Measurements from ENCODE around the gene PSME4.
"Not testable (repeated sequence)": the region's sequence is repeated elsewhere in the genome, so short reads cannot be mapped to it uniquely, and the experiment has no call there.

The PSME4 gene

DNA sequence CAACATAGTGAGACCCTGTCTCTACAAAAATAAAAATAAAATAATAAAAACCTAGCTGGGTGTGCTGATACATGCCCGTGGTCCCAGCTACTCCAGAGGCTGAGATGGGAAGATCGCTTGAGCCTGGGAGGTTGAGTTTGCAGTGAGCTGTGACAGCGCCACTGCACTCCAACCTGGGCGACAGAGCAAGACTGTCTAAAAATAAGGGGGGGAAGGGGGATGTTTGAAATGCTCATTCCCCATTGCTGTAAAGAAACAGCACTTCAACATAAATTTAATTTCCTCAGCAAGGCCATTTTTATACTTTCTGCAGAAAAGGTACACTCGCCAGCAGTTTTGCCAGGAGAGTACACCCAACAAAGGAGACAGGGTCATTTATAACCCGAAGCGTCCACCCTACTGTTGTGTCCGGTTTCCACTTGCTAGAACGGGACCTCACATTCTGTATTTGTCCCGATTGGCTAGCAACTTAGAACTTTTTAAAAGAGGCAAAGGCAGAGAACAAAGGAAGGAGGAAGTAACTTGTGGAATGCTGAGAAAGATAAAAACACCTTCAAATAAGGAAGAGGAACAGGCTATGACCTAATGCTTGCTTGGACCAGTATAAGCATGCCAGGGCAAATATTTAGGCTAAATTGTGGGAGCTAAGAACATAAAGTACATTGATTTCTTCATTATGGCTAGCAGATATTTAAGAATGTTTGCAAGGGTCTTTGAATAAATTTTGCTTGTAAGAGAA is 9.1 kb downstream of the PSME4 start:
- not testable (repeated sequence) for DNase-seq (ENCODE audit: low read depth)

DNA sequence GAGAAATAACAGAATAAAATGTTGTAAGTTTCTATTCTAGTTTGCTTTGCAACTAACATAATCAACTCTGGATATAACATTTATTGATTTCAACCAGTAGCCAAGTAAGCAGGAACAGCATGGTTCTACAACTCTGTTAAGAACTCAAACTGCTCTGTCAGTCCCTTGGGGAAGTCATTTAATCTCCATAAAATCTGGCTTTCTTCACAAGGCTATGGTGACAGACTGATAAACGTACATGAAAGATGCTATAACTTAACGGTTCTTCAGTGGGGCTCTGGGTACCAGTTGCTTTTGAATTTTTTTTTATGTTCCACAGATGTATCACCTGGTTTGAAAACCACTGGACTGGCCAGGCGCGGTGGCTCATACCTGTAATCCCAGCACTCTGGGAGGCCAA is 10.3 kb downstream of the PSME4 start:
- DNase-seq (ENCODE audit: low read depth), result no peak

DNA sequence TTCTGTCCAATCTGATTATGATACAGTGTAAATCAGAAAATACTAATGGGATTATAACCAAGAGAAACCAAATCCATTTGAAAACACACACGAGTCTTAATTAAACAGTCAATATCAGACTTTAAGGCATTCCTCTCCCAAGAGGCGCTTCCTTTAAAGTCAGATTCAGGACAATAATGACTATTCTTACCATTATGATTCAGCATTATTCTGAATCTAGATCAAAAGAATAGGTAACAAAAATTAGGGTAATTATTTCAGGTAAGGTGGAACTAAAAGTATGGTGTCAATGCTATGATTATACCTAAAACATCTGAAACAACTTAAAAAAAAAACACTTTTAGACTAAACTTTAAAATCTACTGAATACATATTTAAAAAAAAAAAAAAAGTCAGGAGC is 12.3 kb downstream of the PSME4 start:
- no peak for DNase-seq (ENCODE audit: low read depth)

DNA sequence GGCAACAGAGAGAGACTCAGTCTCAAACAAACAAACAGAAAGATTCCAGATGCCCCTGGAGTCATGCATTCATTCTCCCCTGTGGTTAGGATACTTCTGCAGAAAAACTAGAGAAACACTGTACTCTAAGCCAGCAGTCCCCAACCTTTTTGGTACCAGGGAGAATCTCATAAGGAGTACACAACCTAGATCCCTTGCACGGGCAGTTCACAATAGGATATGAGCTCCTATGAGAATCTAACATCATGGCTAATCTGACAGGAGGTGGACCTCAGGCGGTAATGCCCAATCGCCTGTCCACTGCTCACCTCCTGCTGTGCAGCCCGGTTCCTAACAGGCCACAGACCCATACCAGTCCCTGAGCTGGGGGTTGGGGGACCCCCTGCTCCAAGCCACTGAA is 18.3 kb downstream of the PSME4 start:
- no peak for DNase-seq (ENCODE audit: low read depth)

DNA sequence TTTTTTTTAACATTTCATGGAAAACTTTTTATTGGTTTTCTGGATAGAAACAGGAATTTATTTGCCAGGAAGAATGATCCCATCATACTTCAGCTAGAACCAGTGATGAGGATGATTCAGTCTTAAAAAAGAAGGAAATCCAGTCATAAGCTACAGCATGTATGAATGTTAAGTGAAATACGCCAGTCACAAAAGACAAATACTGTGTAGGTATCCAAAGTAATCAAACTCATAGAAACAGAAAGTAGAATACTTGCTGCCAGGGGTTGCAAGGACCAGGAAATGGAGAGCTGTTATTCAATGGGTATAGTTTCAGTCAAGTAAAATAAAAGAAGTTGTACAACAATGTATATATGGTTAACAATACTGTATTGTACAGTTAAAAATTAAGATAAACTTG is 21.3 kb downstream of the PSME4 start:
- DNase-seq (ENCODE audit: low read depth), result no peak

DNA sequence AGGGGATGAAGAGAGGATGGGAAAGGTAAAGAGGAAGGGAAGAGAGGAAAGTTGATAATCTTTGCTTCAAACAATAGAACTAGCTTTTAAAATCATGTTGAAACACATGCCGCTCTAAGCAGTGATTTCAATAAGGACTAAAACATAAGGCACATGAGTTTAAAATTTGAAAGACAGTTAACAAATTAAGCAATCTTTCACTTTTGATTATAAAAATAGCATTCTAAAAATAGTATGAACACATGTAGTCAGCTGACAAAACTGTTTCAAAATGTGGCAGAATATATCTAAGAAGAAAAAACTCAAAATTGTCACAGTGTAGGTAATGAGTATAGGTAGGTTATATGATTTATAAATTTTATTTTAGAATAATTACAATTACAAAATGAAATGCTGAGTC is 25.3 kb downstream of the PSME4 start:
- DNase-seq (ENCODE audit: low read depth), result no peak

DNA sequence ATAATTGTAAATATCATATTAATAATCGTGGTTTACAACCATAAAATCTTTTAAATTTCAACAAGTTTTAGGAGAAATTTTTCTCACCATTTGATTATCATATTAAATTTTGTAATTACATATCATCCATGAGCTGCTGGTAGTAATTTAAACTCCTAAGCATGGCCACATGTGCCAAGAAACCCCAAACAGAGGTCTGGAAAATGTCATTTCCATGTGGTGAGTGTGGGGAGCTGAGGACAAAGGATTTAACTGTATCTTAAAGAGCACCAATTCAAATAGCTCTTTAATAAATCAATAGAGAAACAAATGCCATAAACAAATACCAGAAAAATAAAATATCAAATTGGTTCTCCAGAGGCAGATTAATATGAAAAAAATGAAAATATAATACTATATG is 26.3 kb downstream of the PSME4 start:
- DNase-seq (ENCODE audit: low read depth), result no peak

DNA sequence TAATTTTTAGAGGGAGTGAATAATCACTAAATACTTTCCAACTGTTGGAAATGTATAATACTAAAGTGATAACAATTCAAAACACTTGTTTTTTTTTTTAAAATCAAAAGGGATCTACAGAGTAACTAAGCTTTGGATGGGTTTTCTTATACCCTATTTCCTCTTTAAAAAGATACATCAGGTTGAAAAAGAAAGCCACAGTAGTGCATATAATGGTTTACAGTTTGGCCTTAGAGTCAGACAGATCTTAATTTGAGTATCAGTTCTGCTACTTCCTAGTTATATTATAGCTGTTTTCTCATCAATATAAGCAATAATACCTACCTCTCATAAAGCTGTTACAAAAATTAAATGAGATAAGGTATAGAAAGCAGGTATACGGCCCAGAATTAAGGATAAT is 28.5 kb downstream of the PSME4 start:
- DNase-seq (ENCODE audit: low read depth), result no peak

DNA sequence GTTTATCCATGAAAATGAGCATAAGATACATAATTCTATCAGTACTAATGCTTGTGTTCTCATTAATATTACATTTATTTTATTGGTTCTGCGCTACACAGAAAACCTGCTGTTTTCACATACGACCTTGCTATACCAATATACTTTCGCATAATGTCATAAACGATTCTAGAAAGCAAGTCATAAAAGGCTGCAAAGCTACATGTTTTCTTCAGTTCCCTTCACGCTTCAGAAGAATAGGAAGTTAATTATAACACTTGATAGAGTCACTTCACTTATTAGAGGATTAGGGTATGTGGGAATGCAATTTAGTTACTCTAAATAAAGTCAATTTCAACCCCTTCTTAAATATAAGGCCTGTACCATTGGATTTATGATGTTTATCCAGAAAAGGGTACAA is 29.0 kb downstream of the PSME4 start:
- DNase-seq (ENCODE audit: low read depth), result no peak

DNA sequence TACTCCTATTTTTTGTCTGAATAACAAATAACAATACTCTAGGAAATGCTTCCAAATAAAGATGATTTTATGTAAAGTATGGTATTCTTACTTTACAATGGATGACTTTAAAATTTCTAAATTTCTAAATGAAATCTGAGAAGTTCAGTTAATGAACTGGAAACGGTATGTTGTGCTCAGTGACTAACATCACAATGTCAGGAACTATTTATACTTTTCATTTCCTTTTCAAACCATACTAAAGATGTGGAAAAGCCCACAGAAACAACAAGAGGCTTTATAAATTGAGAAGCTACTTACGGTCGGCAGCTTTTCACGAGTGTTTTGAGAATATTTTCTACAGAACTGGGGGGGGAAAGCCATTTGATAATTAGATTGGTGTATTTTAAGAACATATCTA is 31.1 kb downstream of the PSME4 start:
- DNase-seq (ENCODE audit: low read depth), result no peak

DNA sequence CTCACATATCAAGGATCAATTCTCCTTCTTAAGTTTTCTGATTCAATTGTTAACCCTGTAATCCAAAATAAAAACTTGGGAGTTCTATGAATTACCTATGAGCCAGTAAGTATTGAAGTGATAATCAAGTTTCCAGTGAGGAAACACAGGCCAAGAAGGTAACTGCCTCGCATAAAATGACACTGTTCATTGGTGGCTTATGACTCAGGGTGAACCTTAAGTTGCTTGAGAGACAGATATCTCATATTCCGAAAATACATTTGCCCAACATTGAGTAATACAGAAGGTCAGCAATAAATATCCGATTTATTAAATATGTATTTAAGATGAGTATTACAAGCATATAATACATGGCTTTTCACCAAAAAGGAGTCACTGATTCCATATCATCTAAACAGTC is 31.9 kb downstream of the PSME4 start:
- no peak for DNase-seq (ENCODE audit: low read depth)

DNA sequence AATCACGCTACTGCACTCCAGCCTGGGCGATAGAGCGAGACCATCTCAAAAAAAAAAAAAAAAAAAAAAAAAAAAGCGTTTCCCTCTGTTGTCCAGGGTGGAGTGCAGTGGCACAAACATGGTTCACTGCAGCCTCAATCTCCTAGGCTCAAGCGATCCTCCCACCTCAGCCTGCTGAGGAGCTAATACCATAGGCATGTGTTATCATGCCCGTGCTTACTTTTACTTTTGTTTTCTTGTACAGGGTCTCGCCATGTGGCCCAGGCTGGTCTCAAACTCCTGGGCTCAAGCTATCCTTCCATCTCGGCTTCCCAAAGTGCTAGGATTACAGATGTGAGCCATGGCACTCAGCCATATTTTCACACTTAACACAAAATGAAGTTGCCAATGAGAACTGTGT is 37.5 kb downstream of the PSME4 start:
- DNase-seq (ENCODE audit: low read depth), result no peak

DNA sequence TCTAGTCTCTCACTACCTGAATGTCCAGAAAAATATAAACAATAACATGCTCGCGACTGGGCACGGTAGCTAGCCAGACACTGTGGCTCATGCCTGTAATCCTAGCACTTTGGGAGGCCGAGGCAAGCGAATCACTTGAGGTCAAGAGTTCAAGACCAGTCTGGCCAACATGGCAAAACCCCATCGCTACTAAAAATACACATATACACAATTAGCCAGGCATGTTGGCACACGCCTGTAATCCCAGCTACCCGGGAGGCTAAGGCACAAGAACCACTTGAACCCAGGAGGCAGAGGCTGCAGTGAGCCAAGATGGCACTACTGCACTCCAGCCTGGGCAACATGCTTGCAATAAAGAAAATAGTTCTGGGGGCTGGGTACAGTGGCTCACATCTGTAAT is 44.5 kb downstream of the PSME4 start:
- DNase-seq (ENCODE audit: low read depth), result not testable (repeated sequence)

DNA sequence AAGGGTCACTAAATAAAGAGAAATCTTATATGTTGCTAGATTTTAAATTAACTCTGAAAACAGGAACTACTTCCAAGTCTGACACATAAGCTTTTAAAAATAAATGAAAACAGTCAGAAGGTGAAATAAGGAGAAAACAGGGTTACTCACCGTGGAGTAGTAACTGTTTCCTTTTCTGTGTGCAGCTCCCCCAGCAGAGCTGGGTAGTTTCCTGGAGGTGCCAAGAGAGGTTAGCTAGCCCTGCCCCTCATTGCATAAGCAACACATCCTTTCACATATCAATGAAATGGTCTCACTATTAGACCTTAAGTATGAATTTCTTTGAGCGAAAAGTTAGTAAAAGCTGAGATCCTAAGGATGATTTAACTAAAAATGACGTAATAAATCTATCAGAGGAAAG is 57.1 kb downstream of the PSME4 start:
- DNase-seq (ENCODE audit: low read depth), result peak; percentile 6

DNA sequence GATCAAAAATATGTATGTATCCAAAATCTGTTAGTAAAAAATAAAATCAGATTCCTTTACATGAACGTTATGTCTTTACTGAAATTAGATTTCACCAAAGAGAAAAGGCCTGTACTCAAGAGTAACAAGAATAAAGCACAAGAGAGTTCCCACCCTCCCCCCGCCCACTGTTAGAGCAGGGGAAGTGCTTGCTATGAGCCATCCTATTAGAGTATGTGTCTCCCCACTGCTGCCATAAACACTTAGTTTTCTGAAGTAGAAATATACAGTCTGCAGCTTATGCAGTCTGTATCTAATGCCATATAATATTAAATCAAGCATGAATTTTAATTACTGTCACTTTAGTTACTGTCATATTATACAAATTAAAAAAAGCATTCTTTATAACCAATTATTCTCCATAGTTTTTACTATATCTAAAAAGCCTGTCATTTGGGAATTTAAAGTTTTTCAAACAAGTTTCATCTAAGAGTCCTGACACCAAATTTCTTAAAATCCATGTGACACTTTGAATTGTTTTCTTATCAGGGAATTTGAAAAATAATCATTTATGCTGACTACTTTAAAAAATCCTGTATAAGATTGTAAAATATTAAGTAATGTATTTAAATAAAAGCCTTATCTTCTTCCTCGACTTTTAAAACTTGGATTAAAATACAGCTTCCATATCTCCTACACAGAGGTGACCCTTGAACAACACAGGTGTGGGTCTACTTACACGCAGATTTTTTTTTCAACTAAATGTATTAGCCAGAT is 59.2 kb downstream of the PSME4 start:
- no peak for DNase-seq (ENCODE audit: low read depth)

DNA sequence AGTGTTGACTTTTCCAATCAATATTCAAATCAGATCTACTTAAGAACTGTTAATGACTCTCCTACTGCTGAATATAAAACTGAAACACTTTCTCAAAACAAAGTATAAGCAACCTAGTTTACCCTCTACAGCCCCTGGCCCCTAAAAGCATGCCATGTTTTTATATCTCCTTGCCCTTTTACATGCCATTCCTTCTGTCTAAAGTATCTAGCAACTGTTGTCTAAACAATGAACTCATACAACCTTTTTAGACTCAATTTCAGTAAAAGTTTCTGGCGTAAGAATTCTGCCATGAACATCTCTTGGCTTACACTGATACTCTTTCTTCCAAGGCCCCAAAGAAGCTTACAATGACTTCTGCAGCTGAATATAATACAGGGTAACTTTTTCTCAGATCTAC is 63.2 kb downstream of the PSME4 start:
- DNase-seq (ENCODE audit: low read depth), result no peak

DNA sequence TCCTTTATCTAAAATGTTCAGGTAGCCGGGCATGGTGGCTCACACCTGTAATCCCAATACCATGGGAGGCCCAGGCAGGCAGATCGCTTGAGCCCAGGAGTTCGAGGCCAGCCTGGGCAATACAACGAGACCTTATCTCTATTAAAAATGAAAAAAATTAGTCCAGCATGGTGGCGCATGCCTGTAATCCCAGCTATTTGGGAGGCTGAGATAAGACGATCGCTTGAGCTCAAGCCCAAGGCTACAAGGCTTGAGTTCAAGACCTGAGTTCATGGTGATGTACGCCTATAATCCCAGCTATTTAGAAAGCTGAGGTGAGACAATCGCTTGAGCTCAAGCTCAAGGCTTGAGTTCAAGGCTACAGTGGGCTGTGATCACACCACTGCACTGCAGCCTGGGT is 65.4 kb downstream of the PSME4 start:
- no peak for DNase-seq (ENCODE audit: low read depth)

DNA sequence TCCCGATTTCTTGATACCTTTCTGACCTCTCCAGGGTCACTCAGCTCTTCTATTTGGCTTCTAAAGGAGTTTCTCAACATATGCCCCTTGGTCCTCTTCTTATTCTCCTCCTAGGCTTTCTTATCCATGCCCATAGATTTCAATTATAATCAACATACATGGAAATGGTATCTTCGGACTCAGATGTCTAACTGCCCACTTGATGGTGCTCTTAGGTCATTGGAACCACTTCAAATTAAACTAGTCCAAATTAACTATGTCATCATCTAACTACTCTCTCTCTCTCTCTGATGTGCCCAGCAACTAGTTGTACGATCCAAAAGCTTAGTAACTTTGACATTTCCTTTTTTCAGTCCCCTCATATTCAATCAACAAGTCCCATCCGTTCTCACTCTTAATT is 67.8 kb downstream of the PSME4 start:
- no peak for DNase-seq (ENCODE audit: low read depth)

DNA sequence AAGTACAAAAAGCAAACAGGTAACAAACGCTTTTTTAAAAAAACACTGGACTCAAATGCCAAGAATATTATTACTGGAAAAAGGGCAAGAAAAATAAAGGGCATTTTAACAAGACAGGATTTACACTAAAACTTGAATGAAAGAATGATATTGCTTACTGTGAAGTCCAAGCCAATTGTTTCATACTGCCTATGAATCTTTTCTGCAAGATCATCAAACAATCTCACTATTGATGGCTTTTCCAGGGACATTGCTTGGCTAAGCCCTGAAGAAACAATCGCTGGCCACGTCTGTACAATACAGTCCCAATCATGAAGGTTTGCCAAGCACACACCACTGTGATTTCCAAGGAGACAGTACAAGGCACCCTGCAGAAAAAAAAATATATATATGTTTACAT is 69.6 kb downstream of the PSME4 start:
- DNase-seq (ENCODE audit: low read depth), result no peak

DNA sequence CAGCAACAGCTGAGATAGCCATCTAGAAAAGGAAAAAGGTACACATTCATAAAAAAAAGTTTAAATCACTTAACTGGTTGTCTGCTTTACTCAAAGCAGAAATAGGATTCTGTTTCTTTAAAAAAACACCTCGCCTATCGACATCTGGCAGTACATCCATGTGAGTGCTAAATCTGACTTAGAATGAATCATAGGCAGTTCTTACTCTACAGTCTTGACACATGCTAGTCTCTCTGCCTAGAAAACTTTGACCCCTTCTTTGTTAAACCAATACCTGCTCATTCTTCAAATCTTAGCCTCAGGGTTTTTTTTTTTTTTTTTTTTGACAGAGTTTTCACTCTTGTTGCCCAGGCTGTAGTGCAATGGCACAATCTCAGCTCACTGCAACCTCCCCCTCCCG is 73.9 kb downstream of the PSME4 start:
- DNase-seq (ENCODE audit: low read depth), result no peak

DNA sequence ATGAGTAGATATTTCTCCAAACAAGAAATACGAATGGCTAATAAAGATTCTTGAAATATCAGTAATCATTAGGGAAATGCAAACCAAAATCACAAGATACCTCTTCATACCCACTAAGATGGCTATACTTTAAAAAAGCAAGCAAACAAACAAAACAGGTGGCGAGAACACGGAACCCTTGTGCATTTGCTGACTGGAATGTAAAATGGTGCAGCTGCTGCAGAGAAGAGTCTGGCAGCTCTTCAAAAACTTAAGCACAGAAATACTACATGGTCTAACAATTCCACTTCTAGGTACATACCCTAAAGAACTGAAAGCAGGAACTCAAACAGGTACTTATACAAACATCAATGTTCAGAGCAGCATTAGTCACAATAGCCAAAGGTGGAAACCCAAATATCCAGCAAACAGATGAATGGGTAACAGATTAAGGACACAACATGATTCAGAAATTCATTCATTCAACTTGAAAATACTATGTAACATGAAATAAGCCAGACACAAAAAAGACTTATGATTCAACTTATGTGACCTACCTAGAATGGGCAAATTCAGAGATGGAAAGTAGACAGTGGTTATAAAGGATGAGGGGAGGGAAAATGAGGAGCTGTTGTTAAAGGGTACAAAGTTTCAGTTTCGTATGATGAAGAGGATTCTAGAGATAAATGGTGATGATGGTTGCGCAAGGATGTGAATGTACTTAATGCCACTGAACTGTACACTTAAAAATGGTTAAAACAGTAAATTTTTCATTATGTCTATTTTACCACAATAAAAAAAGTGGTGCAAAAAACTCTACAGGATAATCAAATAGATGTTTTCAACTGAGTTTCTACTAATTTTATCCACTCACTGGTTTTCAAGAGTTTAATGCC is 84.2 kb downstream of the PSME4 start:
- DNase-seq (ENCODE audit: low read depth), result no peak

DNA sequence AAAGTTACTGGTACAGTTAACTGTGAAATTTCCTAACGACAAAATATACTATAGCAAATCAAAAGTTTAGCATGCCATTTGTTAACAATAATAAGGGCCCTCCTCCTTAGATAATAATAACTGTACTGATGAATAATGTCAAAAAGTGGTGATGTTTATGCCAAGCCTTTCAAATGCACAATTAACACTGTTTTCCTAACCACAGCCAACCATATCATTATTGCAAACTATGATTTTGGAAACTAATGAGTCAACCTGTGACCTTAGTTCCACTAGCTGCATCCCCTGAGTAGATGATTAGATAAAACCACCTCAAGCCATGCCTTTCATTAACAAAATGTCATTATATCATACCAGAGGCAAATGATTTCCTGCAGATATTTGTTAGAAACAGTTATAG is 85.9 kb downstream of the PSME4 start:
- no peak for DNase-seq (ENCODE audit: low read depth)

DNA sequence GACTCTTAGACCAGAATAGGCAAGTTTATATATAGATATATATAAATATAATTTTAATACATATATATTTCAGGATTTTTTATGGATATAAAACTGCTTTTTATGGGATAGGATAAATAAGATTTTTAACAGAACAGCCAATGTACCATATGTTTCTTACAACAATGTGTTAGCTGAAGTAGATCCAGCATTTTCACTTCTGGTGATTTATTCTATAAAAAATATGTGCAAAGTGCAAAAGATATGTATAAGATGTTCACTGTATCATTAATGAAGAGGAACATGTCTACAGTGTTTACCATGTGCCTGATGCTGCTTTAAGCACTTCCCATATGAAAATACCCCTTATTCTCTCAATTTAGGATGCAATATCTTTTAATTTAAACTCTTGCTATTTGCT is 88.8 kb downstream of the PSME4 start:
- DNase-seq (ENCODE audit: low read depth), result no peak

Measured in activated T-cell treated with anti-CD3 and anti-CD28 coated beads for 48 hours (primary cell).